K562 (cell line): ENCODE data around the gene PPM1F.

Experiments used
- AFF4 ChIP-seq: sonication (generic); formaldehyde crosslinking; IDR thresholded peaks from 2 replicates; pipeline ENCODE4 v1.8.0; 2023; ENCODE audit warnings: mild to moderate bottlenecking, missing genetic modification reagents
- CTCF ChIP-seq, 3 experiments: IDR thresholded peaks in 2 of 3; conservative IDR thresholded peaks in 1 of 3; 2 replicates each; pipeline ENCODE4 v1.5.1; 2011 to 2012; ENCODE audit warnings: low read length in 3 of 3, mild to moderate bottlenecking in 3 of 3, control low read depth in 2 of 3, improper control_type of control experiment in 1 of 3, inconsistent platforms in 1 of 3, low read depth in 1 of 3, mixed read lengths in 1 of 3, moderate library complexity in 1 of 3; ENCODE audit not compliant: insufficient read depth in 2 of 3
- MAX ChIP-seq: sonication (generic); formaldehyde crosslinking; IDR thresholded peaks from 2 replicates; pipeline ENCODE4 v1.9.0; 2022; ENCODE audit warnings: mild to moderate bottlenecking, missing genetic modification reagents
- PKNOX1 ChIP-seq: fragments of 450-650 bp; IDR thresholded peaks from 2 replicates; pipeline ENCODE4 v1.6.1; 2016
- PRPF4 ChIP-seq: fragments of 200-400 bp; formaldehyde crosslinking; IDR thresholded peaks from one replicate; pipeline ENCODE4 v1.6.1; 2017; ENCODE audit warnings: low read length, low read depth, mild to moderate bottlenecking; ENCODE audit not compliant: insufficient read depth, poor library complexity, severe bottlenecking
- RAD21 ChIP-seq, 2 experiments: fragments of 250-450 bp in 1 of 2; fragments of 450-650 bp in 1 of 2; sonication (Bioruptor Pico) in 1 of 2; formaldehyde crosslinking in 1 of 2; IDR thresholded peaks in 1 of 2; conservative IDR thresholded peaks in 1 of 2; 2 replicates each; pipeline versions ENCODE4 v1.4.0 to v1.8.0; 2020 to 2022; ENCODE audit warnings: mild to moderate bottlenecking in 2 of 2, moderate library complexity in 1 of 2
- REST ChIP-seq, 2 experiments: fragments of 450-650 bp; formaldehyde crosslinking in 1 of 2; IDR thresholded peaks; 2 replicates each; pipeline versions ENCODE4 v1.4.0 to v1.6.1; 2014 to 2020; ENCODE audit warnings: mild to moderate bottlenecking in 2 of 2, borderline replicate concordance in 1 of 2, low read depth in 1 of 2
- ZBTB1 ChIP-seq: sonication (generic); formaldehyde crosslinking; IDR thresholded peaks from 2 replicates; pipeline ENCODE4 v1.8.1; 2023; ENCODE audit warnings: missing genetic modification reagents, low read depth, mild to moderate bottlenecking, borderline replicate concordance

GRCh38 chr22:21915624-21916308 is 36.9 kb downstream of the PPM1F start:
- TF ChIP-seq ZBTB1 (CRISPR knock-in tag) = no peak
- 0 out of 6 replicates have a peak, but pooled peaks of 1 of the 3 experiments have one; percentile 14 for TF ChIP-seq CTCF (IDR thresholded peaks at IDR 0.05 in 2 of 3, conservative IDR thresholded peaks at IDR 0.05 in 1 of 3; ENCODE audit: insufficient read depth in 2 of 3, low read depth in 1 of 3, low read length in 3 of 3)
- TF ChIP-seq REST (IDR thresholded peaks at IDR 0.05; ENCODE audit: borderline replicate concordance) = no peak
- 0 out of 2 replicates have a peak, but pooled peaks have one; percentile 27 for TF ChIP-seq REST (CRISPR knock-in tag; IDR thresholded peaks at IDR 0.05; ENCODE audit: low read depth)
- no peak for TF ChIP-seq PRPF4
- TF ChIP-seq MAX (CRISPR knock-in tag) = peak; percentile 17; the same call in 1 of the 2 replicates
- 0 out of 4 replicates have a peak, but pooled peaks of 1 of the 2 experiments have one; percentile 13 for TF ChIP-seq RAD21 (CRISPR knock-in tag; conservative IDR thresholded peaks at IDR 0.05 in 1 of 2, IDR thresholded peaks at IDR 0.05 in 1 of 2)
- TF ChIP-seq AFF4 (CRISPR knock-in tag) = no peak
- TF ChIP-seq PKNOX1 = no peak
